ENCODE measurements around the gene INO80D.

DNA sequence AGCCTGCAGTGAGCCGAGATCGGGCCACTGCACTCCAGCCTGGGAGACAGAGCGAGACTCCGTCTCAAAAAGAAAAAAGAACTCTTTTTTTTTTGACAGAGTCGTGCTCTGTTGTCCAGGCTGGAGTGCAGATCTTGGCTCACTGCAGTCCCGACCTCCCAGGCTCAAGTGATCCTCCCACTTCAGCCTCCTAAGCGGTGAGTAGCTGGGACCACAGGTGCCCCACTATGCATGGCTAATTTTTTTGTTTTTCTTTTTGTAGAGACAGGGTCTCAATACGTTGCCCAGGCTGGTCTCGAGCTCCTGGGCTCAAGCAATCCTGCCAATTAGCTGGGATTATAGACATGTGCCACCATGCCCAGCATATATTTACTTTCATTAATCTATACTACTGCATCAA lies 12.5 kb upstream of the INO80D start:
- no peak for TF ChIP-seq EZH2phosphoT487 (IDR thresholded peaks at IDR 0.05; ENCODE audit: unreplicated experiment)
- TF ChIP-seq, protein P1, sequence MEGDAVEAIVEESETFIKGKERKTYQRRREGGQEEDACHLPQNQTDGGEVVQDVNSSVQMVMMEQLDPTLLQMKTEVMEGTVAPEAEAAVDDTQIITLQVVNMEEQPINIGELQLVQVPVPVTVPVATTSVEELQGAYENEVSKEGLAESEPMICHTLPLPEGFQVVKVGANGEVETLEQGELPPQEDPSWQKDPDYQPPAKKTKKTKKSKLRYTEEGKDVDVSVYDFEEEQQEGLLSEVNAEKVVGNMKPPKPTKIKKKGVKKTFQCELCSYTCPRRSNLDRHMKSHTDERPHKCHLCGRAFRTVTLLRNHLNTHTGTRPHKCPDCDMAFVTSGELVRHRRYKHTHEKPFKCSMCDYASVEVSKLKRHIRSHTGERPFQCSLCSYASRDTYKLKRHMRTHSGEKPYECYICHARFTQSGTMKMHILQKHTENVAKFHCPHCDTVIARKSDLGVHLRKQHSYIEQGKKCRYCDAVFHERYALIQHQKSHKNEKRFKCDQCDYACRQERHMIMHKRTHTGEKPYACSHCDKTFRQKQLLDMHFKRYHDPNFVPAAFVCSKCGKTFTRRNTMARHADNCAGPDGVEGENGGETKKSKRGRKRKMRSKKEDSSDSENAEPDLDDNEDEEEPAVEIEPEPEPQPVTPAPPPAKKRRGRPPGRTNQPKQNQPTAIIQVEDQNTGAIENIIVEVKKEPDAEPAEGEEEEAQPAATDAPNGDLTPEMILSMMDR (conservative IDR thresholded peaks at IDR 0.05; ENCODE audit: low read depth in 2 of 2), result no peak
- TF ChIP-seq POLR2AphosphoS5 (IDR thresholded peaks at IDR 0.05; ENCODE audit: low read depth), result no peak
- TF ChIP-seq ZNF331 (CRISPR knock-in tag; IDR thresholded peaks at IDR 0.05; ENCODE audit: low read depth), result no peak
- TF ChIP-seq EZH2 (IDR thresholded peaks at IDR 0.05; ENCODE audit: low read depth, unreplicated experiment), result no peak
- TF ChIP-seq, protein P2, sequence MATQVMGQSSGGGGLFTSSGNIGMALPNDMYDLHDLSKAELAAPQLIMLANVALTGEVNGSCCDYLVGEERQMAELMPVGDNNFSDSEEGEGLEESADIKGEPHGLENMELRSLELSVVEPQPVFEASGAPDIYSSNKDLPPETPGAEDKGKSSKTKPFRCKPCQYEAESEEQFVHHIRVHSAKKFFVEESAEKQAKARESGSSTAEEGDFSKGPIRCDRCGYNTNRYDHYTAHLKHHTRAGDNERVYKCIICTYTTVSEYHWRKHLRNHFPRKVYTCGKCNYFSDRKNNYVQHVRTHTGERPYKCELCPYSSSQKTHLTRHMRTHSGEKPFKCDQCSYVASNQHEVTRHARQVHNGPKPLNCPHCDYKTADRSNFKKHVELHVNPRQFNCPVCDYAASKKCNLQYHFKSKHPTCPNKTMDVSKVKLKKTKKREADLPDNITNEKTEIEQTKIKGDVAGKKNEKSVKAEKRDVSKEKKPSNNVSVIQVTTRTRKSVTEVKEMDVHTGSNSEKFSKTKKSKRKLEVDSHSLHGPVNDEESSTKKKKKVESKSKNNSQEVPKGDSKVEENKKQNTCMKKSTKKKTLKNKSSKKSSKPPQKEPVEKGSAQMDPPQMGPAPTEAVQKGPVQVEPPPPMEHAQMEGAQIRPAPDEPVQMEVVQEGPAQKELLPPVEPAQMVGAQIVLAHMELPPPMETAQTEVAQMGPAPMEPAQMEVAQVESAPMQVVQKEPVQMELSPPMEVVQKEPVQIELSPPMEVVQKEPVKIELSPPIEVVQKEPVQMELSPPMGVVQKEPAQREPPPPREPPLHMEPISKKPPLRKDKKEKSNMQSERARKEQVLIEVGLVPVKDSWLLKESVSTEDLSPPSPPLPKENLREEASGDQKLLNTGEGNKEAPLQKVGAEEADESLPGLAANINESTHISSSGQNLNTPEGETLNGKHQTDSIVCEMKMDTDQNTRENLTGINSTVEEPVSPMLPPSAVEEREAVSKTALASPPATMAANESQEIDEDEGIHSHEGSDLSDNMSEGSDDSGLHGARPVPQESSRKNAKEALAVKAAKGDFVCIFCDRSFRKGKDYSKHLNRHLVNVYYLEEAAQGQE (IDR thresholded peaks at IDR 0.05; ENCODE audit: unreplicated experiment), result no peak
- no peak for TF ChIP-seq ZNF114 (CRISPR knock-in tag; IDR thresholded peaks at IDR 0.05)
- TF ChIP-seq CREB1 (CRISPR knock-in tag; IDR thresholded peaks at IDR 0.05; ENCODE audit: low read depth), result no peak
- TF ChIP-seq, protein P3, sequence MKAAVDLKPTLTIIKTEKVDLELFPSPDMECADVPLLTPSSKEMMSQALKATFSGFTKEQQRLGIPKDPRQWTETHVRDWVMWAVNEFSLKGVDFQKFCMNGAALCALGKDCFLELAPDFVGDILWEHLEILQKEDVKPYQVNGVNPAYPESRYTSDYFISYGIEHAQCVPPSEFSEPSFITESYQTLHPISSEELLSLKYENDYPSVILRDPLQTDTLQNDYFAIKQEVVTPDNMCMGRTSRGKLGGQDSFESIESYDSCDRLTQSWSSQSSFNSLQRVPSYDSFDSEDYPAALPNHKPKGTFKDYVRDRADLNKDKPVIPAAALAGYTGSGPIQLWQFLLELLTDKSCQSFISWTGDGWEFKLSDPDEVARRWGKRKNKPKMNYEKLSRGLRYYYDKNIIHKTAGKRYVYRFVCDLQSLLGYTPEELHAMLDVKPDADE (IDR thresholded peaks at IDR 0.05), result no peak
- TF ChIP-seq STAT1 (IDR thresholded peaks at IDR 0.05; ENCODE audit: unreplicated experiment), result no peak
- no peak for TF ChIP-seq JUNB (IDR thresholded peaks at IDR 0.05; ENCODE audit: unreplicated experiment)

Measured in GM23338 (cell line).